GM12891 (cell line): ENCODE results near the gene CD48.

ENCODE experiments used
- POLR2A ChIP-seq: IDR thresholded peaks from 2 replicates; pipeline ENCODE4 v1.6.1; 2011; ENCODE audit warnings: low read depth, low read length, control low read depth
- POLR2AphosphoS5 ChIP-seq: IDR thresholded peaks from 2 replicates; pipeline ENCODE4 v1.6.1; 2011; ENCODE audit warnings: low read depth, low read length, control low read depth
- TAF1 ChIP-seq: IDR thresholded peaks from 2 replicates; pipeline ENCODE4 v1.6.1; 2011; ENCODE audit warnings: low read depth, low read length, control low read depth

DNA sequence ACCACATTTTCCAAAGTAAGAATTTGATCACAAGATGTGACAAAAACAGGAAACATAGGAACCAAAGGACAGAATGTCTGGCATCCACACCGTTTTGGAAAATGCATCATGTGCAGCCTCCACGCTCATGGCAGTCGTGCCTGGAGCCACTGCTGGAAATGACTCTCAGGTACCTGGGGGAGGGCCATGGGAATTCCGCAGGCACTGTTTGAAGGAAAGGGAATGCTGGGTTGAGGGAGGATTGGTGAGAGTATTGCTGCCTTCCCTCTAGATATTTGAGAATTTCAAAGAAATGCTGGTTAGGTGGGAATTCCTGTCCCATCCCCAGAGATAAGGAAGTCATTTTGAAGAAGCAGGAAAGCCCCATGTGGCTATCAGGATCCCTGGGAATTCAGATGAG lies 75.5 kb downstream of the CD48 start:
- peak; percentile 47 for TF ChIP-seq POLR2AphosphoS5
- no peak for TF ChIP-seq POLR2A
- TF ChIP-seq TAF1: no peak
